C4-2B (cell line): ENCODE measurements around the gene CRABP1.

ENCODE experiments used
- ZFX ChIP-seq: fragments of 450-650 bp; IDR thresholded peaks from 2 replicates; pipeline ENCODE4 v1.6.1; 2017
- TF ChIP-seq, protein P1 (sequence below): fragments of 450-650 bp; conservative IDR thresholded peaks from 2 replicates; pipeline ENCODE4 v1.5.1; 2017; ENCODE audit warnings: mild to moderate bottlenecking

- TF ChIP-seq, protein P1, sequence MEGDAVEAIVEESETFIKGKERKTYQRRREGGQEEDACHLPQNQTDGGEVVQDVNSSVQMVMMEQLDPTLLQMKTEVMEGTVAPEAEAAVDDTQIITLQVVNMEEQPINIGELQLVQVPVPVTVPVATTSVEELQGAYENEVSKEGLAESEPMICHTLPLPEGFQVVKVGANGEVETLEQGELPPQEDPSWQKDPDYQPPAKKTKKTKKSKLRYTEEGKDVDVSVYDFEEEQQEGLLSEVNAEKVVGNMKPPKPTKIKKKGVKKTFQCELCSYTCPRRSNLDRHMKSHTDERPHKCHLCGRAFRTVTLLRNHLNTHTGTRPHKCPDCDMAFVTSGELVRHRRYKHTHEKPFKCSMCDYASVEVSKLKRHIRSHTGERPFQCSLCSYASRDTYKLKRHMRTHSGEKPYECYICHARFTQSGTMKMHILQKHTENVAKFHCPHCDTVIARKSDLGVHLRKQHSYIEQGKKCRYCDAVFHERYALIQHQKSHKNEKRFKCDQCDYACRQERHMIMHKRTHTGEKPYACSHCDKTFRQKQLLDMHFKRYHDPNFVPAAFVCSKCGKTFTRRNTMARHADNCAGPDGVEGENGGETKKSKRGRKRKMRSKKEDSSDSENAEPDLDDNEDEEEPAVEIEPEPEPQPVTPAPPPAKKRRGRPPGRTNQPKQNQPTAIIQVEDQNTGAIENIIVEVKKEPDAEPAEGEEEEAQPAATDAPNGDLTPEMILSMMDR, result no peak
- no peak for TF ChIP-seq ZFX
Observed at GRCh38 chr15:78324144-78324543, 16.0 kb upstream of the CRABP1 start.
